ENCODE results near the gene CTNNBL1.

The CTNNBL1 gene

DNA sequence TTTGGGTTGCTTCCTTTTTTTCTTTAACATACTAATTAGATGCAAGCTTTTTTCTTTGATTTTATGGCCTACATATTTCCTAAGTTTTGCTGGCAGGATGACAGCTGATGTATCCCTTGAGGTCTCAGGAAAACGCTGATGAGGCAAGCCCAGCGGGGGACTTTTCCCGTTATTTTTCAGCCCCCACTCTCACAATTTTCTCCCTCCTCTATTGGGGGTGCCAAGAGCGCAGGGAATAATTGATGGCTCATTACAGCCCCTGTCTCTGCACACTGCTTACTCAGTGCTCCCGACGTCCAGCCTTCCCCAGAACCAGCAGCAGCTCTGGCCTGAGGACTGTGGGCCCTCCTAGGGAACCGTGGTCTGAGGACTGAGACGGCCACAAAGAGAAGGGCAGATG, 170.5 kb downstream of the CTNNBL1 start:
- H3K4me3 ChIP-seq (ENCODE audit: low read depth, low read length) = no peak overlapping the region
- DNase-seq (ENCODE audit: low read depth) = no peak
- TF ChIP-seq, protein P1, sequence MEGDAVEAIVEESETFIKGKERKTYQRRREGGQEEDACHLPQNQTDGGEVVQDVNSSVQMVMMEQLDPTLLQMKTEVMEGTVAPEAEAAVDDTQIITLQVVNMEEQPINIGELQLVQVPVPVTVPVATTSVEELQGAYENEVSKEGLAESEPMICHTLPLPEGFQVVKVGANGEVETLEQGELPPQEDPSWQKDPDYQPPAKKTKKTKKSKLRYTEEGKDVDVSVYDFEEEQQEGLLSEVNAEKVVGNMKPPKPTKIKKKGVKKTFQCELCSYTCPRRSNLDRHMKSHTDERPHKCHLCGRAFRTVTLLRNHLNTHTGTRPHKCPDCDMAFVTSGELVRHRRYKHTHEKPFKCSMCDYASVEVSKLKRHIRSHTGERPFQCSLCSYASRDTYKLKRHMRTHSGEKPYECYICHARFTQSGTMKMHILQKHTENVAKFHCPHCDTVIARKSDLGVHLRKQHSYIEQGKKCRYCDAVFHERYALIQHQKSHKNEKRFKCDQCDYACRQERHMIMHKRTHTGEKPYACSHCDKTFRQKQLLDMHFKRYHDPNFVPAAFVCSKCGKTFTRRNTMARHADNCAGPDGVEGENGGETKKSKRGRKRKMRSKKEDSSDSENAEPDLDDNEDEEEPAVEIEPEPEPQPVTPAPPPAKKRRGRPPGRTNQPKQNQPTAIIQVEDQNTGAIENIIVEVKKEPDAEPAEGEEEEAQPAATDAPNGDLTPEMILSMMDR (IDR thresholded peaks at IDR 0.05; ENCODE audit: low read depth, low read length) = no peak
- TF ChIP-seq POLR2A (IDR thresholded peaks at IDR 0.05; ENCODE audit: extremely low read depth, insufficient read length) = no peak
- TF ChIP-seq, protein P2, sequence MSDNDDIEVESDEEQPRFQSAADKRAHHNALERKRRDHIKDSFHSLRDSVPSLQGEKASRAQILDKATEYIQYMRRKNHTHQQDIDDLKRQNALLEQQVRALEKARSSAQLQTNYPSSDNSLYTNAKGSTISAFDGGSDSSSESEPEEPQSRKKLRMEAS (IDR thresholded peaks at IDR 0.05; ENCODE audit: low read depth, low read length) = no peak

DNA sequence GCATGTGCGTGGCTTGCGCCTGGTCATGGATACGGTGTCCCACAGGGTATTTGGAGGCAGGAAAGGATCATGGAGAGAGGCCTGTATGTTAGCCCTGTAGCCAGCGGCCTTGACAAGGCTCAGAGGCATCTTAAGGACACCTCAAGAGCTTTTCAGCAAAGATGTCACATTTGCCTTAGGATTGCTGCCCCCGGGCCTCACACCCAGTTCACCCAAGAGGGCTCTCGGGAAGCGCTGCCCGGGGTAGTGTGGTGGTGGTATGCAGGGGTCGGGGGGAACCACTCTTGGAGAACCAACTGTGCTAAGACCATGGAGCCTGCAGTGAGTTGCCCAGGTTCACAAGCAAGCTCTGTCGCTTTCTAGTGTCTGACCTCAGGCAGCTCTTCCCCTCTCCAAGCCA, 172.2 kb downstream of the CTNNBL1 start:
- H3K4me3 ChIP-seq (ENCODE audit: low read depth, low read length) = no peak overlapping the region
- TF ChIP-seq MYC (IDR thresholded peaks at IDR 0.05; ENCODE audit: low read depth, low read length) (no peak), POLR2A (IDR thresholded peaks at IDR 0.05; ENCODE audit: extremely low read depth, insufficient read length) (no peak)
- TF ChIP-seq, protein P1 (IDR thresholded peaks at IDR 0.05; ENCODE audit: low read depth, low read length) = no peak
- TF ChIP-seq, protein P2 (IDR thresholded peaks at IDR 0.05; ENCODE audit: low read depth, low read length) = no peak
- no peak for DNase-seq (ENCODE audit: low read depth)

DNA sequence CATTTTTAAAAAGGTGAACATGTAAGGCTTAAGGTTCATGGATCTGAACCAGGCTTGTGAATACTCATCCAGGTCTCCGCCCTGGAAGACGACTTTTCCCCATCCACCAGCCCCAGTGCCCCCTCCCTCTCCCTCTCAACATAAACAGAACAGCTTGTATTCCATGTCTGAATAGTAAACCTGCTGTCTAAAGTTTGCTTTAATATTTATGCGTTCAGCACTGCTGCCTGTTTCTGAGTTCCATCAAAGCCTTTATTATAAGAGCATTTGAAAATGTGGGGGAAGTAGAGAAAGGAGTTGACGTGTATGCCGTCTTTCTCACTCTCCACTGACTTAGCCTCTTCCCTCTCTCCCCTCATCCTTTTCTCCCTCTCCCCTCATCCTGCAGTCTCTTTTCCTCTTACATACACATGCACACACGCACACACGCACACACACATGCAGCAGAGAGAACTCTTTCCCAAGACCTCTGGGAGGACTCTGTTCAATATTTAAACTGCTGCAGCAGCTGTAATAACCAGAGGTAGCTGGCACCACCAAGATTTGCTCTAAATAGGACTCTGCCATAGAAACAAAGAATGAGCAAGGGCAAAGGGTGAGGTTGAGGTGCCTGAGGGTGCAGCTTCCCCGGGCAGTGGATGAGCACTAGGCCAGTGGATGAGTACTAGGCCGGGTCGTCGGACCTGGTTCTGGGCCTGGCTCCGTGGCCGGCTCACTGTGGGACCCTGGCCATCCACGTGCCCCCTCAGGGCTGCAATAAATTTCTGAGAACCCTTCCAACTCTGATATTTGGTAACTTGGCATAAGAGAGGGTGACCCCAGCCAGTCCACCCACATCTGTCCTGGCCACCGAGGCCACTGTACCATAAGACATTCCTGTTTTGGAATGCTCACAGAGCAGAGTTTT, 173.7 kb downstream of the CTNNBL1 start:
- H3K4me3 ChIP-seq (ENCODE audit: low read depth, low read length) = no peak overlapping the region
- no peak for DNase-seq (ENCODE audit: low read depth)
- TF ChIP-seq POLR2A (IDR thresholded peaks at IDR 0.05; ENCODE audit: extremely low read depth, insufficient read length) (no peak), MYC (IDR thresholded peaks at IDR 0.05; ENCODE audit: low read depth, low read length) (no peak)
- TF ChIP-seq, protein P1 (IDR thresholded peaks at IDR 0.05; ENCODE audit: low read depth, low read length) = no peak
- TF ChIP-seq, protein P2 (IDR thresholded peaks at IDR 0.05; ENCODE audit: low read depth, low read length) = no peak

DNA sequence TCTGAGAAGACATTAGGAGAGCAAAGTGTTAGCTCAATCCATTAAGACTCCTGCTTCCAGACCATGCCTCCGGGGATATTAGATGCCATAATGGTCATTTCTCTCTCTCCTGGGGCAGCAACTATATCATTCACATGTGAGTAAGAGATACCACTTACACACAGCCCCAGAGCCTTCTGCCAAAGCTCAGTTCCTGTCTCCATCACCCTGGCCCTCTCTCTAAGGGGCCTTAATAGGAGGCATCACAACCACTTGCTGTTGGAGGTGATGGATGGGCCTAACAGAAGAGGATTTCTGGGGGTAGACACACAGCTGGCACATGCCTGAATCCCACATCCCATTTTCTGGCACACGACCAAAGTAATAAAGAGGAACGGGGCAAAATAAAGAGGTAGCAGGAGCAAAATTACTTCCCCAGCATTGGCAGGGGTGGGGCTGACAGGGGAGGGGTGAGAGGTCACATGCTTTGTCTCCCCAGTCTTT, 175.1 kb downstream of the CTNNBL1 start:
- H3K4me3 ChIP-seq (ENCODE audit: low read depth, low read length) = no peak overlapping the region
- DNase-seq (ENCODE audit: low read depth) = no peak
- TF ChIP-seq POLR2A (IDR thresholded peaks at IDR 0.05; ENCODE audit: extremely low read depth, insufficient read length) (no peak), MYC (IDR thresholded peaks at IDR 0.05; ENCODE audit: low read depth, low read length) (no peak)
- TF ChIP-seq, protein P2 (IDR thresholded peaks at IDR 0.05; ENCODE audit: low read depth, low read length) = no peak
- TF ChIP-seq, protein P1 (IDR thresholded peaks at IDR 0.05; ENCODE audit: low read depth, low read length) = no peak

DNA sequence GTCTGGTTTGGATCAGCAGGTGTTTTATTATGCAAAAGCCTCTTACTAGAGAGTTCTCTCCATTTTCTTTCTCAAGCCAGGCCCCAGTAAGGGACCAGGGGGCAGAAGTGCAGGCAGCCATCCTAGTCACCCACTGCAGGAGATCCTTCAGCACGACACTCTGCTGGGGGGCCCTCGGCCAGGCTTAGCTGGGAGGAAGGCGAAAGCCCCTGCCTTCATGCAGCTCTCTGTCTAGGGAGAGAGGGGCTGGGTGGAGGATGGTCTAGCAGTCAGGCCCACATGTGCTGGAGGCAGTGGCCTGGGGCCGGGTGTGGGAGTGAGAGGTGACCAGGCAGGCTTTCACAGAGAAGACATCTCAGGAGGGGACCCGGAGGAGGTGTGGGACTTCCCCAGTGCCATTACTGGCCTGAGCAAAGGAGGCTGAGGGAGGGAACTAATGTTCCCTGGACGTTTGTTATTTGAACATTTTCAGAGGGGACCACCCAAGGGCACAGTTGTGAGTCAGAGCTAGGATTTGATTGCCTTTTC, 175.6 kb downstream of the CTNNBL1 start:
- TF ChIP-seq POLR2A (IDR thresholded peaks at IDR 0.05; ENCODE audit: extremely low read depth, insufficient read length) (no peak), MYC (IDR thresholded peaks at IDR 0.05; ENCODE audit: low read depth, low read length) (no peak)
- TF ChIP-seq, protein P1 (IDR thresholded peaks at IDR 0.05; ENCODE audit: low read depth, low read length) = no peak
- TF ChIP-seq, protein P2 (IDR thresholded peaks at IDR 0.05; ENCODE audit: low read depth, low read length) = no peak

More for the DNA sequence above, 175.6 kb downstream of the CTNNBL1 start:
- no peak for DNase-seq (ENCODE audit: low read depth)
- no peak overlapping the region for H3K4me3 ChIP-seq (ENCODE audit: low read depth, low read length)

Measured in NB4 (cell line).